GM12892 (cell line): ENCODE data around the gene ACTA2.

Source experiments
- DNase-seq: peaks from one replicate; pipeline ENCODE4 v3.0.0; 2011; ENCODE audit not compliant: insufficient read length
- FAIRE-seq: peaks from 2 replicates; lab custom pipeline; 2011; peaks lifted over from hg19 to GRCh38; lab: Jason Lieb, UNC
- POLR2A ChIP-seq: IDR thresholded peaks from 2 replicates; pipeline ENCODE4 v1.6.1; 2011; ENCODE audit warnings: low read depth, low read length, control low read depth
- POLR2AphosphoS5 ChIP-seq: IDR thresholded peaks from 2 replicates; pipeline ENCODE4 v1.6.1; 2011; ENCODE audit warnings: low read depth, low read length, control low read depth
- TAF1 ChIP-seq: IDR thresholded peaks from 2 replicates; pipeline ENCODE4 v1.6.1; 2011; ENCODE audit warnings: low read depth, mild to moderate bottlenecking, control low read depth, low read length, borderline replicate concordance

Gene ACTA2

GRCh38 chr10:88989824-88990383 lies 37.3 kb upstream of the ACTA2 start:
- FAIRE-seq (no peak), DNase-seq (no peak)
- TF ChIP-seq TAF1 (no peak), POLR2AphosphoS5 (no peak), POLR2A (no peak)

- DNase-seq = no peak
- FAIRE-seq = peak; percentile 33
- no peak for TF ChIP-seq POLR2AphosphoS5
- no peak for TF ChIP-seq TAF1
- no peak for TF ChIP-seq POLR2A
These were observed 36.9 kb upstream of the ACTA2 start for GRCh38 chr10:88989423-88989822.

GRCh38 chr10:88987840-88988239 lies 35.3 kb upstream of the ACTA2 start:
- FAIRE-seq (no peak), DNase-seq (no peak)
- no peak for TF ChIP-seq TAF1
- TF ChIP-seq POLR2AphosphoS5 = no peak
- no peak for TF ChIP-seq POLR2A

GRCh38 chr10:88987243-88987725 lies 34.7 kb upstream of the ACTA2 start:
- DNase-seq = no peak
- TF ChIP-seq POLR2AphosphoS5 (no peak), TAF1 (no peak), POLR2A (no peak)
- peak; percentile 82 for FAIRE-seq

DNA sequence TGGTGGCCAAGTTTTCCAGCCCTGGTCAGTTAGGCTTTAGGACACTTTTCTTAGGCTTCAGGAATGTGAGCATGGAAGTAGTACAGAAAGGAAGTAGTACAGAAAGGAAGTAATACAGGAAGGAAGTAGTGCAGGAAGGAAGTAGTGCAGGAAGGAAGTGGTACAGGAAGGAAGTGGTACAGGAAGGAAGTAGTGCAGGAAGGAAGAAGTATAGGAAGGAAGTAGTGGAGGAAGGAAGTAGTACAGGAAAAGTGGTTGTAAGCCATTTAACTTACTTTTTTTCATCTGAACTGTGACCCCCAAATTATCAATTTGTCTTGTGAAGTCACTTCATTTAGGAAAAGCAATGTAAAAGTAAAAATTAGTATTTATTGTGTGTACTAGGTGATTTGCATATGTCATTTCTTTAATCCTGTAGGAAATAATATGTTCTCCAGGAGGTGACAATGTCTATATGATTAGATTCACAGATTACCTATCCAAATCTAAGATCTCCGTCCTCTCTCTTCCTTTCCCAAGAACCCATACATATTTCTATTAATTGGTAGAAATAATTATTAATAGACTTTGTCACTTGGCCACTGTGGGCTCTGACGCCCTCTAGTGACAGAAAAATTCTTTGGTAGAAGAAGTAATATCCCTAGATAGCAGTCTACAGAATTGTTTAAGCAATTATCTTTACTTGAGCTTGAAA lies 34.1 kb upstream of the ACTA2 start:
- DNase-seq = no peak
- peak; percentile 5 for FAIRE-seq
- TF ChIP-seq POLR2AphosphoS5 (no peak), TAF1 (no peak), POLR2A (no peak)

GRCh38 chr10:88984525-88984924 lies 32.0 kb upstream of the ACTA2 start:
- FAIRE-seq = peak; percentile 40
- TF ChIP-seq POLR2AphosphoS5 (no peak), TAF1 (no peak), POLR2A (no peak)
- no peak for DNase-seq

GRCh38 chr10:88983939-88984338 lies 31.4 kb upstream of the ACTA2 start:
- no peak for DNase-seq
- TF ChIP-seq POLR2AphosphoS5 = no peak
- TF ChIP-seq POLR2A = no peak
- no peak for TF ChIP-seq TAF1
- FAIRE-seq = no peak

- DNase-seq (no peak), FAIRE-seq (no peak)
- TF ChIP-seq POLR2A = no peak
- no peak for TF ChIP-seq POLR2AphosphoS5
- TF ChIP-seq TAF1 = no peak
These were observed 30.6 kb upstream of the ACTA2 start for GRCh38 chr10:88983206-88983605.

DNA sequence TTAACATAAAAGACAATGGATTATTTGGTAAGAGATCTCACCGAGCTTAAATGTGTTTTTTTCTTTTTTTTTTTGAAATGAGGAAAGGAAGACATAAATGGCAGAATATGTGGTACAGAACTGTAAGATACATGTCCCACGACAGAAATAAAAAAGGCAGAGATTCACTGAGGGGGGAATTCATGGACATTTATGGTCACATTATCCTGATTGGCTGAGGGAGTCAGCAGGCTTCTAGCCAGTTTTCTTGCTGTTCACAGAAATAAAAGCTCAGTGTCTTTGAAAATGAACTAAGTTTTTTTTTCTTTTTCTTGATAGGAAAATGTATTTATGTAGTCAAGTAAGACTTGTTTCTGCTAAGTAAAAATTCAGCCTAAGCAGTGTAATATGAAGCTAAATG lies 29.8 kb upstream of the ACTA2 start:
- DNase-seq (no peak), FAIRE-seq (no peak)
- TF ChIP-seq POLR2AphosphoS5 (no peak), POLR2A (no peak), TAF1 (no peak)

GRCh38 chr10:88981435-88981834 lies 28.9 kb upstream of the ACTA2 start:
- FAIRE-seq (no peak), DNase-seq (no peak)
- TF ChIP-seq POLR2AphosphoS5 (no peak), TAF1 (no peak), POLR2A (no peak)

- no peak for FAIRE-seq
- TF ChIP-seq TAF1 (no peak), POLR2AphosphoS5 (no peak), POLR2A (no peak)
- DNase-seq = no peak
These were observed 28.2 kb upstream of the ACTA2 start for GRCh38 chr10:88980800-88981199.

GRCh38 chr10:88980247-88980646 lies 27.7 kb upstream of the ACTA2 start:
- FAIRE-seq = no peak
- no peak for TF ChIP-seq POLR2AphosphoS5

DNA sequence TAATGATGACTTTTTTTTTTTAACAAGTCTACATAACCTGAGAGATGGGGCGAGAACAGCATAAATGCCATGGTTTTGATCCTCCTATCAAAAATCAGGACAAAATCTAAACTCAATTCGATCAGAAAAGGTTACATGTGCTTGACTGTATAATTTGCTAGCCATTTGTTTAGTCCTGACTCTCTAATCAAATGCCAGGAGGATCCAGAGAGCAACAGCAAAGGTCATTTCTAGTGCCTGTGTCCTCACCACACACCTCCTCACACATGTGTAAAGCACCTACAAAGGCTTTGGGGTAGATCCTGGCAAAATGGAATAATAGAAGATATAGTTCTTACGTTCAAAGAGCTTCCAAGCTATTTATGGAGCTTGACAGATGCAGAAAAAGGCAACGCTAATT lies 27.0 kb upstream of the ACTA2 start:
- FAIRE-seq = no peak
- no peak for TF ChIP-seq POLR2AphosphoS5
- no peak for TF ChIP-seq TAF1
- no peak for TF ChIP-seq POLR2A
- no peak for DNase-seq

More at GRCh38 chr10:88980247-88980646, 27.7 kb upstream of the ACTA2 start:
- DNase-seq = no peak

DNA sequence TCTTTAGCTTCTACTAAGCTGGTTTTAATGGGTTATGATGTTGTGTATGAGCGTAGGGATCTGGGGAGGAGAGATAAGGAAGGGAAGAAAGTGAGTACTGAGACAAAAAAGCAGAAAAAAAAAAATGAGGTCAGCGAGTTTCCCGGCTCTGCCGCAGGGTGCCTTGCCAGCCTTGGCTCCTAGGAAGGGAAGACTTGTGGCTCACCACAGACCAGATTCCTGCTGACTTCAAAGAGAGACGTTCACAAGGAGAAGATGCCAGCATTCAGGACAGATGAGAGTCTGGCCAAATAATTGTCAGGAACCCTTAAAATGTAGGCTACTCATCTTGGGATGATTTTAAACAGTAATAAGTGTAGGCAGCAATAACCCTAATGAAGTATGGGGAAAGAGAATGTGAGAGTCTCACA lies 26.6 kb upstream of the ACTA2 start:
- no peak for FAIRE-seq
- DNase-seq = no peak
- no peak for TF ChIP-seq POLR2AphosphoS5
- TF ChIP-seq TAF1 = no peak
- no peak for TF ChIP-seq POLR2A
